A673 (cell line): ENCODE measurements around the gene CCDC85B. TPM values are rescaled to one million over a fixed set of nuclear protein-coding genes. Genes with fewer than 3 reads are reported as not detected.

Experiments
- BruUV-seq: library from RNA; stranded (reverse); fragments of 400-500 nt; replicated peaks from 2 replicates; lab custom pipeline; 2021; lab: Mats Ljungman, UMichigan
- CTCF ChIA-PET: fragments of 300-600 bp; sonication (Branson Sonifier 250); formaldehyde crosslinking; loops from one replicate; lab custom pipeline; 2022; ENCODE audit warnings: antibody characterized with exemption; lab: Charles Lee
- POLR2A ChIA-PET: fragments of 300-600 bp; sonication (Branson Sonifier 250); formaldehyde crosslinking; loops from one replicate; lab custom pipeline; 2022; ENCODE audit warnings: antibody characterized with exemption; ENCODE audit not compliant: low non-redundant PET; lab: Charles Lee
- DNase-seq: peaks from one replicate; pipeline ENCODE4 v3.0.0-alpha.2; 2015; ENCODE audit warnings: low spot score
- H3K27ac ChIP-seq: fragments of 200-600 bp; sonication (generic); 2 replicates; pipeline ENCODE4 v1.5.1; 2016; ENCODE audit warnings: mixed run types, low read depth, mild to moderate bottlenecking, mixed read lengths, antibody characterized with exemption, low read length; ENCODE audit not compliant: poor library complexity, severe bottlenecking
- H3K27me3 ChIP-seq: fragments of 200-600 bp; sonication (generic); replicated peaks from 2 replicates; pipeline ENCODE4 v1.6.1; 2017; ENCODE audit warnings: mixed run types, low read depth, mild to moderate bottlenecking, mixed read lengths, antibody characterized with exemption, low read length; ENCODE audit not compliant: insufficient read depth, poor library complexity
- H3K36me3 ChIP-seq: fragments of 200-600 bp; sonication (generic); 2 replicates; pipeline ENCODE4 v1.6.1; 2016; ENCODE audit warnings: mixed run types, mild to moderate bottlenecking, mixed read lengths, antibody characterized with exemption, low read length; ENCODE audit not compliant: insufficient read depth, poor library complexity, severe bottlenecking
- H3K4me1 ChIP-seq: fragments of 200-600 bp; sonication (generic); 2 replicates; pipeline ENCODE4 v1.6.1; 2017; ENCODE audit warnings: mixed run types, mild to moderate bottlenecking, mixed read lengths, antibody characterized with exemption, low read length; ENCODE audit not compliant: insufficient read depth, poor library complexity, severe bottlenecking
- H3K4me3 ChIP-seq: fragments of 200-600 bp; sonication (generic); 2 replicates; pipeline ENCODE4 v1.5.1; 2016; ENCODE audit warnings: low read depth, mixed run types, mild to moderate bottlenecking, mixed read lengths, low read length; ENCODE audit not compliant: poor library complexity, severe bottlenecking
- H3K9me3 ChIP-seq: fragments of 200-600 bp; sonication (generic); 2 replicates; pipeline ENCODE4 v1.6.1; 2016; ENCODE audit warnings: mixed run types, low read depth, mild to moderate bottlenecking, mixed read lengths, antibody characterized with exemption, low read length; ENCODE audit not compliant: poor library complexity, severe bottlenecking
- EZH2 ChIP-seq: fragments of 200-600 bp; sonication (generic); IDR thresholded peaks from 2 replicates; pipeline ENCODE4 v1.6.1; 2017; ENCODE audit warnings: borderline replicate concordance, low read depth, mild to moderate bottlenecking, mixed read lengths, antibody characterized with exemption, low read length; ENCODE audit not compliant: poor library complexity, severe bottlenecking
- intact Hi-C: fragments of 100-400 bp; cut with micrococcal nuclease; formaldehyde crosslinking; loops from one replicate; pipeline ENCODE4 v1.10.0; 2022; ENCODE audit not compliant: unreplicated experiment
- total RNA-seq: library from RNA; stranded (reverse); gene quantifications from 2 replicates; pipeline ENCODE4 v1.2.3, GENCODE V29; 2021
- TF ChIP-seq, protein P1 (sequence below): fragments of 300-800, 200-600 bp; sonication (generic); conservative IDR thresholded peaks from 2 replicates; pipeline ENCODE4 v1.5.1; 2017; ENCODE audit warnings: low read depth, mild to moderate bottlenecking, antibody characterized with exemption, low read length, moderate library complexity, mixed read lengths

The CCDC85B gene
- total RNA-seq, 1 experiment from 2014 or later = 32.3 TPM

DNA sequence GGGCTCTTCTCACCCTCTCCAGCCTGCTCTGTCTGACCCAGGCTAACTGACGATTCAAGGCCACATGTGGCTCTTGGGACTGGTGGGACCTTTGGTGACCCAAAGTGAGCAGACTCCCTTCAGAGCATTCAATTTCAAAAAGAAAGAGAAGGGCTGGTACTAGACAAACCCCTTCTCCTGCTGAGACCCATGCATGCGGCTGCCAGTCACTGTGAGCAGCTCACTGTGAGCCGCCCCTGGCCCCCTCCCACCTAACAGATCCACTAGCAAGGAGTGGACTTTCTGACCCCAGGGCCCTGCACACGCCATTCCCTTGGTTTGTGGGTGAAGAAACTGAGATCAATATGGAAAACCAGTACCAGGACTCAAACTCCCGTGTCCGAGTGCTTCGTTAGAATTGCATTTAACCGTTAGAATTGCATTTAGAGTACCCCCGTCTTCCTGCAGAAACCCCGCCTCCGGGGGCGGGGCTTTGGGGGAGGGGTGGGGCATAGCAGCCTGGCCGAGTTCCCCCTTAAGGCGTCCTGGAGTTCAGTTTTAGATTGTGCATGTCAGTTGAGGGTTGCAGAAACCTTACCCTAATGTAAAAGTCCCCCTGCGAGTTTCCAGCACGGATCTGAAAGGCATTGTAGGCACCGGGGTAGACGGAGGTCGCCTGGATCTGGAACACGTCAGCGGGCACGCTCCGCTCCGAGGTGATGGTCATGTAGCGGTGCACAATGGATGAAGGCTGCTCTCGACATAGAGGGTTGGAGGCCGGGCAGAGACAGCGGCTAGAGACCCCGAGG is 23.0 kb upstream of the CCDC85B start:
- no peak for DNase-seq
- peak overlapping the region; percentile 27 for H3K27ac ChIP-seq

DNA sequence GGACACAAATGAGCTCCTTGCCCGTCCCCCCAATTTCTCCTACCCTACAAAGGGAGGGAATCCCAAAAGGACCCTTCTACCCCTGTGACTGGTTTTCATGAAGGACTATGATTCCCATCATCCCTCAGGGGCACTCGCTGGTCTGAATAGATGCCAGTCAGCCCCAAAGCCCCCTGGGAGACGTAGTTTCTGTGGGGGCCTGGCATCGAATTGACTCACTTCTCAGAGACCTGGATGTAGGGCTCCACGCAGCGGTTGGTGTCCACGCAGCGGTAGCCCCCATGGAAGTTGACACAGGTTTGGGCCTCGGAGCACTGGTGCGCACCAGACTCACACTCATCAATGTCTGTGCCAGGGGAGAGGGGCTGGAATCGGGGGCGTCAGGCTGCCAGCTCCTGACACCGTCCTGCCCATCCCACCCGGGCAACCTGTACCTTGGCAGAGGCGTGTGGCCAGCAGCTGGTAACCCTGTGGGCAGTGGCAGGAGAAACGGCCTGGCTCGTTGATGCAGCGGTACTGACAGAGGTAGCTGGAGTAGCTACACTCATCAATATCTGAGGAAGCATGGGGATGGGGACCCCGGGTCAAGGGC is 22.3 kb upstream of the CCDC85B start:
- peaks cover 23% of the 10 kb centered on the region for H3K4me1 ChIP-seq
- H3K36me3 ChIP-seq = peaks cover 55% of the 10 kb centered on the region
- H3K27ac ChIP-seq = no peak overlapping the region
- H3K27me3 ChIP-seq = no peaks in the 10 kb centered on the region
- no peak overlapping the region for H3K4me3 ChIP-seq
- no peaks in the 10 kb centered on the region for H3K9me3 ChIP-seq
- intact Hi-C loops = no loop called here
- ChIA-PET POLR2A (no interaction called here), CTCF (interaction anchor here (1.1 to 4.1 kb wide), 3 partner anchors 8 to 19 kb away, joined by 3 to 16 read pairs (median 4); partner anchors contain the start of gene MUS81)
- no TSS peak for BruUV-seq
- TF ChIP-seq, protein P1, sequence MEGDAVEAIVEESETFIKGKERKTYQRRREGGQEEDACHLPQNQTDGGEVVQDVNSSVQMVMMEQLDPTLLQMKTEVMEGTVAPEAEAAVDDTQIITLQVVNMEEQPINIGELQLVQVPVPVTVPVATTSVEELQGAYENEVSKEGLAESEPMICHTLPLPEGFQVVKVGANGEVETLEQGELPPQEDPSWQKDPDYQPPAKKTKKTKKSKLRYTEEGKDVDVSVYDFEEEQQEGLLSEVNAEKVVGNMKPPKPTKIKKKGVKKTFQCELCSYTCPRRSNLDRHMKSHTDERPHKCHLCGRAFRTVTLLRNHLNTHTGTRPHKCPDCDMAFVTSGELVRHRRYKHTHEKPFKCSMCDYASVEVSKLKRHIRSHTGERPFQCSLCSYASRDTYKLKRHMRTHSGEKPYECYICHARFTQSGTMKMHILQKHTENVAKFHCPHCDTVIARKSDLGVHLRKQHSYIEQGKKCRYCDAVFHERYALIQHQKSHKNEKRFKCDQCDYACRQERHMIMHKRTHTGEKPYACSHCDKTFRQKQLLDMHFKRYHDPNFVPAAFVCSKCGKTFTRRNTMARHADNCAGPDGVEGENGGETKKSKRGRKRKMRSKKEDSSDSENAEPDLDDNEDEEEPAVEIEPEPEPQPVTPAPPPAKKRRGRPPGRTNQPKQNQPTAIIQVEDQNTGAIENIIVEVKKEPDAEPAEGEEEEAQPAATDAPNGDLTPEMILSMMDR = no peak
- TF ChIP-seq EZH2 = no peak
- DNase-seq = peak; percentile 73

More for the DNA sequence above, 23.0 kb upstream of the CCDC85B start:
- no peaks in the 10 kb centered on the region for H3K9me3 ChIP-seq
- TF ChIP-seq EZH2 = no peak
- TF ChIP-seq, protein P1 = no peak
- H3K27me3 ChIP-seq = no peaks in the 10 kb centered on the region
- peaks cover 62% of the 10 kb centered on the region for H3K36me3 ChIP-seq
- H3K4me3 ChIP-seq = no peak overlapping the region
- intact Hi-C loops = no loop called here
- H3K4me1 ChIP-seq = peaks cover 18% of the 10 kb centered on the region
- no TSS peak for BruUV-seq
- POLR2A ChIA-PET = no interaction called here
- CTCF ChIA-PET = interaction anchor here (1.1 kb wide), 1 partner anchor 8 kb away, joined by 4 read pairs; the partner anchor contains the start of gene MUS81

DNA sequence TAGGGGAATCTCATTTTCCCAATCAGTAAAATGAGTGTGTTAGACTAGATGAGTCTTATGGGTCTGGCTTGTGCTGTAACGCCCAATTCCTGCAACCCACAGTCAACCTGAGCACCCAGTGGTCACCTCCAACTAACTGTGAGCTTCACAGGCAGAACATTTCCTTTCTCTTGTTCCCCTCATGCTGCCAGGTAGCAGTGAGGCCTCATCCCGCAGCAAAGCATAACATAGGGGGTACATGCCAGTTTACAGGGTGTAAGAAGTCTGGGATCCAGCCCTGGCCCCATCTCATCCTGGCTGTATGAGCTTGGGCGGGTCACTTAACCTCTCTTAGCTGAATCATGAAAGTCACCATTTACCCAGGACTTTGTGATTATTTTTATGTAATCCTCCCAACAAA is 21.6 kb upstream of the CCDC85B start:
- ChIA-PET CTCF (interaction anchor here (1.1 to 4.1 kb wide), 4 partner anchors 9 to 18 kb away, joined by 3 to 16 read pairs (median 6); partner anchors contain the start of gene MUS81), POLR2A (no interaction called here)
- no peaks in the 10 kb centered on the region for H3K27me3 ChIP-seq
- intact Hi-C loops = no loop called here
- H3K27ac ChIP-seq = no peak overlapping the region
- TF ChIP-seq, protein P1 = no peak
- no peak for TF ChIP-seq EZH2
- no peak for DNase-seq
- H3K9me3 ChIP-seq = no peaks in the 10 kb centered on the region
- H3K4me3 ChIP-seq = no peak overlapping the region
- BruUV-seq = no TSS peak
- peaks cover 24% of the 10 kb centered on the region for H3K4me1 ChIP-seq
- H3K36me3 ChIP-seq = peaks cover 48% of the 10 kb centered on the region
